HepG2 (cell line): Measurements from ENCODE around the gene OAS3.

Experiments
- GABPA ChIP-seq, 2 experiments: IDR thresholded peaks; 2 replicates each; pipeline ENCODE4 v1.6.1; 2011 to 2016; ENCODE audit warnings: low read depth in 2 of 2, low read length in 1 of 2, missing biosample characterization in 1 of 2, missing genetic modification characterization in 1 of 2
- KMT2B ChIP-seq: IDR thresholded peaks from 2 replicates; pipeline ENCODE4 v1.6.1; 2016; ENCODE audit warnings: missing genetic modification reagents, missing compliant biosample characterization
- MAZ ChIP-seq, 2 experiments: sonication (generic) in 1 of 2; formaldehyde crosslinking in 1 of 2; IDR thresholded peaks; 2 replicates each; pipeline versions ENCODE4 v1.5.0 to v1.6.1; 2012 to 2020; ENCODE audit warnings: low read depth in 2 of 2, mild to moderate bottlenecking in 2 of 2, borderline replicate concordance in 1 of 2, improper control_type of control experiment in 1 of 2, low read length in 1 of 2, missing genetic modification reagents in 1 of 2, moderate library complexity in 1 of 2
- NR2F2 ChIP-seq: IDR thresholded peaks from 2 replicates; pipeline ENCODE4 v1.6.1; 2012; ENCODE audit warnings: low read depth, inconsistent platforms, borderline replicate concordance
- ZNF331 ChIP-seq: sonication (generic); formaldehyde crosslinking; IDR thresholded peaks from 2 replicates; pipeline ENCODE4 v1.4.0; 2020; ENCODE audit warnings: missing genetic modification reagents
- TF ChIP-seq, protein P1 (sequence below): sonication (generic); formaldehyde crosslinking; IDR thresholded peaks from 2 replicates; pipeline ENCODE4 v1.8.1; 2023; ENCODE audit warnings: missing genetic modification reagents, inconsistent platforms, borderline replicate concordance
- TF ChIP-seq, protein P2 (sequence below): sonication (generic); formaldehyde crosslinking; IDR thresholded peaks from 2 replicates; pipeline ENCODE4 v1.5.1; 2020; ENCODE audit warnings: mild to moderate bottlenecking, missing genetic modification reagents, borderline replicate concordance
- TF ChIP-seq, protein P3 (sequence below): sonication (generic); formaldehyde crosslinking; IDR thresholded peaks from 2 replicates; pipeline ENCODE4 v1.5.0; 2020; ENCODE audit warnings: missing genetic modification reagents

DNA sequence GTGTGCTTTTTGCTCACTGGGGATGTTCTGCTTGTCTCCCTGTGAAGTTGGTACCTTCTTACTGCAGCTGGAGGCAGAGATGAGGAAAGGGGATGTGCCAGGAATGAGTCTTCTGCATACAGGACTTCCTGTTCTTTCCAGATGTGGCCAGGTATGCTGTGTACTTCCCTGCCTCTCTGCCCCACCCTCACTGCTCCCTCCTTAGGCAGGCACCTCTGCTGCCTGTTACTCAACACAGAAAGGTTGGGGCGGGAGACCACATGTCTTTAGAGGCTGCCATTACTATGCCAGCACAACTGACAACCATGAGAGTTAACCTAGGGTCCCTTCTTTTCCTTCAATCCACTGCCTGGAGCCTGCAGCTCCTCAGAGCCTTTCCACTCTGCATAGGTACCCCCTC lies 2.0 kb upstream of the OAS3 start:
- TF ChIP-seq, protein P1, sequence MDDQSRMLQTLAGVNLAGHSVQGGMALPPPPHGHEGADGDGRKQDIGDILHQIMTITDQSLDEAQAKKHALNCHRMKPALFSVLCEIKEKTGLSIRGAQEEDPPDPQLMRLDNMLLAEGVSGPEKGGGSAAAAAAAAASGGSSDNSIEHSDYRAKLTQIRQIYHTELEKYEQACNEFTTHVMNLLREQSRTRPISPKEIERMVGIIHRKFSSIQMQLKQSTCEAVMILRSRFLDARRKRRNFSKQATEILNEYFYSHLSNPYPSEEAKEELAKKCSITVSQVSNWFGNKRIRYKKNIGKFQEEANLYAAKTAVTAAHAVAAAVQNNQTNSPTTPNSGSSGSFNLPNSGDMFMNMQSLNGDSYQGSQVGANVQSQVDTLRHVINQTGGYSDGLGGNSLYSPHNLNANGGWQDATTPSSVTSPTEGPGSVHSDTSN (CRISPR knock-in tag), result no peak
- TF ChIP-seq KMT2B (no peak), NR2F2 (no peak), GABPA (IDR thresholded peaks at IDR 0.05; ENCODE audit: low read depth, low read length) (no peak), GABPA (CRISPR knock-in tag; IDR thresholded peaks at IDR 0.05; ENCODE audit: low read depth) (no peak), MAZ (IDR thresholded peaks at IDR 0.05; ENCODE audit: borderline replicate concordance, low read depth, low read length) (no peak), MAZ (CRISPR knock-in tag; IDR thresholded peaks at IDR 0.05; ENCODE audit: low read depth) (no peak), ZNF331 (no peak)
- TF ChIP-seq, protein P2, sequence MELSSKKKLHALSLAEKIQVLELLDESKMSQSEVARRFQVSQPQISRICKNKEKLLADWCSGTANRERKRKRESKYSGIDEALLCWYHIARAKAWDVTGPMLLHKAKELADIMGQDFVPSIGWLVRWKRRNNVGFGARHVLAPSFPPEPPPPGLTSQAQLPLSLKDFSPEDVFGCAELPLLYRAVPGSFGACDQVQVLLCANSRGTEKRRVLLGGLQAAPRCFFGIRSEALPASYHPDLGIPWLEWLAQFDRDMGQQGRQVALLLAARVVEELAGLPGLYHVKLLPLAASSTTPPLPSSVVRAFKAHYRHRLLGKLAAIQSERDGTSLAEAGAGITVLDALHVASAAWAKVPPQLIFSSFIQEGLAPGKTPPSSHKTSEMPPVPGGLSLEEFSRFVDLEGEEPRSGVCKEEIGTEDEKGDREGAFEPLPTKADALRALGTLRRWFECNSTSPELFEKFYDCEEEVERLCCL, result no peak
- TF ChIP-seq, protein P3, sequence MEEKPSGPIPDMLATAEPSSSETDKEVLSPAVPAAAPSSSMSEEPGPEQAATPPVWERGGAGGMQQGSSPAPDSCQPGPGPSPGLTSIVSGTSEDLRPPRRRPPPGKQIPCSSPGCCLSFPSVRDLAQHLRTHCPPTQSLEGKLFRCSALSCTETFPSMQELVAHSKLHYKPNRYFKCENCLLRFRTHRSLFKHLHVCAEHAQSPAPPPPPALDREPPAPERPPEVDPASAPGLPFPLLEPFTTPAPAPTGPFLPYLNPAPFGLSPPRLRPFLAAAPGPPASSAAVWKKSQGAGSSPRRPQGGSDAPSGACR (CRISPR knock-in tag), result no peak
